GM19099 (cell line): ENCODE data around the gene GCNT2.

Experiments used
- POLR2A ChIP-seq: IDR thresholded peaks from 3 replicates; pipeline ENCODE4 v1.6.1; 2011; ENCODE audit warnings: low read depth; ENCODE audit not compliant: insufficient read length; ENCODE audit errors: extremely low read depth

Gene GCNT2

GRCh38 chr6:10655508-10656055, 134.4 kb downstream of the GCNT2 start:
- TF ChIP-seq POLR2A = no peak

GRCh38 chr6:10658910-10659698, 138.0 kb downstream of the GCNT2 start:
- TF ChIP-seq POLR2A = no peak

GRCh38 chr6:10659699-10660348, 138.7 kb downstream of the GCNT2 start:
- TF ChIP-seq POLR2A = no peak

- TF ChIP-seq POLR2A = no peak
Observed at GRCh38 chr6:10662207-10662606, 141.1 kb downstream of the GCNT2 start.

GRCh38 chr6:10662742-10663141, 141.6 kb downstream of the GCNT2 start:
- TF ChIP-seq POLR2A = no peak

GRCh38 chr6:10668126-10668917, 147.2 kb downstream of the GCNT2 start:
- no peak for TF ChIP-seq POLR2A

- no peak for TF ChIP-seq POLR2A
Observed at GRCh38 chr6:10676403-10676802, 155.3 kb downstream of the GCNT2 start.

GRCh38 chr6:10678456-10678855, 157.3 kb downstream of the GCNT2 start:
- no peak for TF ChIP-seq POLR2A
